ENCODE measurements around the gene CPSF2.
A peak's percentile ranks its signal among the peaks of the same experiment; 100 is the strongest.

The CPSF2 gene

GRCh38 chr14:92121670-92122350 is at the start of gene CPSF2, which contains the start of gene NDUFB1:
Gene CPSF2 (plus strand): TSS chr14:92121969. CDS start chr14:92130985, 9,016 bp downstream.
Gene NDUFB1 (minus strand): TSS chr14:92121706. CDS start chr14:92117637, 4,069 bp downstream.
- peak; percentile 88 for DNase-seq

- DNase-seq = no peak
Measured at GRCh38 chr14:92074555-92074954, 47.2 kb upstream of the CPSF2 start.

DNA sequence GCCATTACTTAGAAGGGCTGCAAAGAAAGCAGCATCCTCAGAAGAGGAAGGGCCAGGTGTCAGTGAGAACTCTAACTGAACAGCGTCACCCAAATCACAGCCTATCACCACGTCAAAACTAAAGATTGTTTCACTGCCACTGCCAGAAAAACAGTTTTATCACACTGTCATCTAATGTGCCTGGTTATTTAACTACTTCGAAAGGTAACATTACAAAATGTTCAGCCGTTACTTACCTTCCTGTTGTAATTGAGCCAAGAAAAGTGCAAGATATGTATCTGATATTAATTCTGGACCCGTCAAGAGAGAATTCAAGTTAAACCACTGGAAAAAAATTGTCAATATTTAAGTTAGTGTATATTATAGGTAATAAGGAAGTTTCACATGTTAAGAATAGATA is 33.3 kb upstream of the CPSF2 start:
- no peak for DNase-seq

GRCh38 chr14:92093320-92093719 is 28.4 kb upstream of the CPSF2 start:
- DNase-seq = no peak

DNA sequence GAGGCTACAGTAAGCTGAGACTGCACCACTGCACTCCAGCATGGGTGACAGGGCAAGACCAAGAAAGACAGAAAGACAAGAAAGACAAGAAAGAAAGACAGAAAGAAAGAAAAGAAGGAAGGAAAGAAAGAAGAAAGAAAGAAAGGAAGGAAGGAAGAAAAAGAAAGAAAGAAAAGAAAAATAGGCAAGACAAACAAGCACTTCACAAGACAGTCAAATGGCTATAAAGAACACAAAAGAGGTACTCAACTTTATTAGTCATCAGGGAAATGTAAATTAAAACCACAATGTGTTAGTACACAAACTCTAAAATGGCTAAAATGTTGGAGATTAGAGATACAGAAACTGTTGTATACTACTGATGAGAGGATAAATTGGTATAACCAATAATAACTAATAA is 22.0 kb upstream of the CPSF2 start:
- no peak for DNase-seq

- DNase-seq = no peak
Measured at GRCh38 chr14:92103363-92103989, 18.3 kb upstream of the CPSF2 start.

DNA sequence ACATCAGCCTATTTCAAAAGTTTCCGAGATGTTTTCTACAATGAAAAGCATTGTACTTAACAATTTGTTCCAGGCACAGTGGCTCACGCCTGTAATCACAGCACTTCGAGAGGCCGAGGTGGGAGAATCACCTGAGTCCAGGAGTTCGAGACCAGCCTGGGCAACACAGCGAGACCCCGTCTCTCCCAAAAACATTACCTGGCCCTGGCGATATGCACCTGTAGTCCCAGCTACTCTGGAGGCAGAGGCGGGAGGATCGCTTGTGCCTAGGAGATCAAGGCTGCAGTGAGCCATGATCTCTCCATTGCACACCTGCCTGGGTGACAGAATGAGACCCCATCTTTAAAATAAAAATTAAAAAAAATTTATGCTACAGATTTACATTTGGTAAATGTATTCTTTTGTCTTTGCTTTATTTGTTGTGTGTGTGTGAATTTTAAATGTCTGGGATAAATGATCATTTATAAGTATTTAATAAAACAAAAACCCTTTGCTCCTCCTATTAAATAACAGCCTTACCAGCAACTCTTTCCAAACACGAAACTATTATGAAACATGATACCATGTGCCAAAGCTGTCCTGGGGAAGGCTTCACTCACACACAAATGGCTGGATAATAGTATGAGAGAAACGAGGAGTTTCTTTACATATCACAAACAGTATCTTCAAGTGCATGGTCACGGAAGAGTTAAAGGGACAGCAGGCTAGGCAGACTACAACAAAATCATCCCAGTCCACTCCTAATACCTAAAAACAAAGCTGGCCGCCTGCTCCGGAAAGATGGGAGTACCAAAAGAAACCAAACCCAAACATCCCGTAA is 16.5 kb upstream of the CPSF2 start:
- DNase-seq = no peak

- DNase-seq = no peak
Measured at GRCh38 chr14:92105893-92106142, 16.0 kb upstream of the CPSF2 start.

DNA sequence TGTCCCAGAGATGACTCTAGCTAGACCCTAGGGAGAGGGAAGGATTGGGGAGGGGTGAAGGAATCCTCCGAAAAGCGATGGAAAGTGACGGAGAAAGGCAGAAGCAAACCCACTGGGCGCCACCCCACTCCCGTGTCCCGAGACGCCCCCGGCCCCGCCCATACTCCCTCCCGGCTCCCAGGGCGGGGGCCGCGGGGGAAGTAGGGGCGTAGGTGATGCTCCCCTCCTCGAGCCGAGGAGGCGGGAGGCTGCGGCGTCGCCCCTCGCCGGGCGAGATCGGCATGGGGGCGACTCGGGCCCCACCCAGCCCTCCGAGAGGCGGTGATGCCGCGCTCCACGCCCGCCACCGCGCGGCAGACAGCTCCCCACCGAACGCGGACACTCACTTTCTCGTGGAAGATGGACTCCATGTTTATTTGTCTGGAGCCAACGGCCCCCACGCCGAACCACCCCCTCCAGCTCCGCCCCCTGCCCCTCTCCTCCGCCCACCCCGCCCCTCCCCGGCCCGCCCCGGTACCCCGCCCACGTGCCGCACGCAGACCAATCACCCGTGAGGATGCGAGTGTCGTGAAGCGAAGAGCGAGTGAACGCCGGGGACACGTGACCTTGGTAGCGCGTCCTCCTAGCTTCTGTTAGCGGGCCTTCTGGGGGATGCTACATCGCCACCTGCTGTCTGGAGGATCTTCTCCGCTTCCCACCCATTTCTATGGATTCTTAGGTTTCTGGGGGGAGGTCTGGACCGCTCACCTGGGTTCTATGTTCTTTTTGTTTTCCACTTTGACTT is 15.4 kb upstream of the CPSF2 start, which contains the start of gene ATXN3:
TSS of gene ATXN3 (minus strand) at position 440 of the 784 bp plus-strand sequence. CDS start at position 410, 30 bp downstream.
- DNase-seq = peak; percentile 96

DNA sequence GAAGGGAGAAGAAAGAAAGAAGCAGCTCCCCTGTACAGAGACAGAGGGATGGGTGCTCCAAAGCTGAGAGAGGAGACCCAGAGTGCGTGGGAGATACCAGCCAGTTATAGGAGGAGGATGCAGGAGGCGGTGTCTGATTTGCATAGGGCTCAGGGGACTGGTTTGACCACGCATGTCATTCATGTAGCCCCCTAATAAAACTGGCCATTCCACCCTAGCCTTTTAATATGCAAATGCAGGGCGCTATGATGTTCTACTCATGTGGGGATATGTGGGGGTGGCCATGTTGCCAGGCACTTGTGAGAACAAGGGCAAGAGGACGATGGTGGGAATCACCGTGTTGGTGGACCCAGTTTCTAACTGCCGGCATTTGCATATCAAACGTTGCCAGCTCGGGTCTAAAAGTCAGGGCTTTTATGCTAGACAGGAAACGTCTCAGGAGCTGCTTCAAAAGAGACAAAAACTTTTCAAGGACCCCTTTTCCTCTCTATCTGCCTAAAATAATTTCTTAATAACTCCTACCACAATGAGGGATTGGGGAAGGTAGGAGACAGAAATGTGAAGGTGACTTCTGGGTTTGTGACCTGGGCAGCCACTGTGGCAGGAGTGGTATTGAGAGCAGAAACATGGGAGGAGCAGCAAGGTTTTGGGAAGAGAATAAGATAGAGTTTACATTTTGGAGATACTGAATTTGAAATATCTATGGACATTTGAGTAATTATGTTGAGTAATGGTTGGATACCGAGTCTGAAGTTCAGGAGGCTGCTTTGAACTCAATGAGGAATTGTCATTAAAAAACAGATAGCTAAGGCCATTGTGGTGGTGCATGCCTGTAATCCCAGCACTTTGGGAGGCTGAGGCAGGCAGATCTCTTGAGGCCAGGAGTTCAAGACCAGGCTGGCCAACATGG is 13.2 kb upstream of the CPSF2 start:
- peak; percentile 27 for DNase-seq

DNA sequence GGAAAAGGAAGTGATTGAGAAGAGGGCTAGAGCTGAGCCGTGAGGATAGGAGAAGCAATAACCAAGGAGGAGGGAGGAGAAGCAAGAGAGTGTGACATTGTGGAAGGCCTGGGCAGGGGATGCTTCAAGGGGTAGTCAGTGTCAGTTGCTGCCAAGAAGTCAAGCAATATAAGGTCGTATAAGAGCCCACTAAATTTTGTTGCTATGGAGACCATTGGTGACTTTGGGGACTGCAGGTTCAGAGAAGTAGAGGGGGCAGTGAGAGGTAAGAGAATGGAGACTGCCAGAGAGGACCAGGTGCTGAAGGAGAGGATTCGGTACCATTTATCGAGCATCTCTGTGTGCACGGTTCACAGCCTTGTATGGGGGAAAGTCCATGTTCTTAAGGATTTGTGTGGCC is 12.3 kb upstream of the CPSF2 start:
- no peak for DNase-seq

GRCh38 chr14:92121207-92121669 is 531 bp upstream of the CPSF2 start:
- no peak for DNase-seq

DNA sequence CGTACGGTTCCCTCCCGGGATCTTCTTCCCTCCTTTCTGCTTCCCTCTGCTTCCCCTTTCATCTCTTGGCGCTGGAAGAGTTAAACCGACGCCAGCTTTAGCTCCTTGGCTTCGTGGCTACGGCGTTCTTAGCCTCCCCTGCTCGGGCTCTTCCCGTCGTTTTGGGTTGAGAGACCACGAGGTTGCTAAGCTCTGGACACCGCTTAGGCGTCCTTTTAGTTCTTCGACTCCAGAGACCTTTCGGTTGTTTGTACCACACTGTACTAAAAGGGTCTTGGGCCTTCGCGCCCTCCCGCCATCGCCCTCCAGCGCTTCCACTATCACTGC is 545 bp downstream of the CPSF2 start:
- no peak for DNase-seq

DNA sequence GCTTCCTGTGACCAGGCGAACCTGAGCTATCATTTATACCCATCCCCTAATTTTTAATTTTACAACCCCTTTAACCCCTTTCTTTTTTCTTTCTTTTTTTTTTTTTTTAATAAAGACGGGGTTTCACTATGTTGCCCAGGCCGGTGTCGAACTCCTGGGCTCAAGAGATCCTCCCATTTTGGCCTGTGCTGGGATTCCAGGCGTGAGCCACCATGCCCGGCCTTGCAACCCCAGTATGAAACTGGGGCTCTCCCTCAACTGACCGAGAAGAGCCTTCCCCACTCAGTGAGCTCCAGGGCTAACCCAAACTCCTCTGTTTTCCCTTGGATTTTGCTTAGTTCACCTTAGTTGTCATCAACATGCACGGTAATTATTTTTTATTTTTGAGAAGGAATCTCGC is 992 bp downstream of the CPSF2 start:
- DNase-seq = no peak

- no peak for DNase-seq
Measured at GRCh38 chr14:92134456-92134855, 12.7 kb downstream of the CPSF2 start.

- no peak for DNase-seq
Measured at GRCh38 chr14:92135269-92135668, 13.5 kb downstream of the CPSF2 start.

DNA sequence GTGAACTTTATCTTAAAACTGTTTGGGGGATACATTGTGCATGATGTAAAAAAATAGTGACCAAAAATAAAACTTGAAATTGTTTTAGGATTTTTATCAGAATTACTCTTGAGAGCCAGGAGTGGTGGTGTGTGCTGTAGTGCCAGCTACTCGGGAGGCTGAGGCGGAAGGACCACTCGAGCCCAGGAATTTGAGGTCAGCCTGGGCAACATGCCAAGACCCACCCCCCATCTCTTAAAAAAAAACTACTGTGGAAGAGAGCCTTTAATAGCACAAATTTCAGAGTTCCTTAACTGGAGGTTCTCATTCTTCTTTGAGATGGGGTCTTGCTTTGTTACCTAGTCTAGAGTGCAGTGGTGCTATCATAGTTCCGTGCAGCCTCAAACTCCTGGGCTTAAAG is 21.5 kb downstream of the CPSF2 start:
- DNase-seq = no peak

- no peak for DNase-seq
Measured at GRCh38 chr14:92143962-92144361, 22.2 kb downstream of the CPSF2 start.

- no peak for DNase-seq
Measured at GRCh38 chr14:92144708-92145107, 22.9 kb downstream of the CPSF2 start.

DNA sequence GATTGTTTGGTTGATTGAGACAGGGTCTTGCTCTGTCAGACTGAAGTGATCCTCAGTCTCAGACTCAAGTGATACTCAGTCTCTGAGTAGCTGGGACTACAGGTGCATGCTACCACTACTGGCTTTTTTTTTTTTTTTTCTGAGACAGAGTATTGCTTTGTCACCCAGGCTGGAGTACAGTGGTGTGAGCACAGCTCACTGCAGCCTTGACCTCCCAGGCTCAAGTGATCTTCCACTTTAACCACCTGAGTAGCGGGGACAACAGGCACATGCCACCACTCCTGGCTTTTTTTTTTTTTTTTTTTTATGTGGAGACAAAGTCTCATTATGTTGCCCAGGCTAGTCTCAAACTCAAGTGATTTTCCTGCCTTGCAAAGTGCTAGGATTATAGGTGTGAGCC is 31.8 kb downstream of the CPSF2 start:
- no peak for DNase-seq

DNA sequence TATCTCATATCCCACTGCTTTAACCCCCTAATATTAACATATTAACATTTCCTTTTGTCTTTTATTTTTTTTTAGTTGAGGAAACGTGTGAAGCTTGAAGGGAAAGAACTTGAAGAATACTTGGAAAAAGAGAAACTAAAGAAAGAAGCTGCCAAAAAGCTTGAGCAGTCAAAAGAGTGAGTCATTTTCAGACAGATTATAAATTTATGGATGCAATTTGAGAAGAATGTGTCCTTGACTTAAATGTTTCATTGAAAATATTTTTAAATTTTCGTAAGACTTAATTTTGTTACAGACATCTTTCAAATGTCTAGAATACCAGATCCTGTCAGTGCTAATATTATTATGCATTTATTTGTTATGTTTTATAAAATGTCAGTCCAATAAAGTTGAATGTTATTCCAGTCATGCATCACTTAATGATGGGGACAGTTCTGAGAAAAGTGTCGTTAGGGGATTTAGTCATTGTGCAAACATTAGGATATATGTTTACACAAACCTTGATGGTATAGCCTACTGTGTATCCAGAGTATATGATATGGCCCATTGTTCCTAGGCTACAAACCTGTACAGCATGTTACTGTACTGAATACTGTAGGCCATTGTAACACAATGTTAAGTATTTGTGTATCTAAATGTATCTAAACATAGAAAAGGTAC is 32.6 kb downstream of the CPSF2 start:
- no peak for DNase-seq

DNA sequence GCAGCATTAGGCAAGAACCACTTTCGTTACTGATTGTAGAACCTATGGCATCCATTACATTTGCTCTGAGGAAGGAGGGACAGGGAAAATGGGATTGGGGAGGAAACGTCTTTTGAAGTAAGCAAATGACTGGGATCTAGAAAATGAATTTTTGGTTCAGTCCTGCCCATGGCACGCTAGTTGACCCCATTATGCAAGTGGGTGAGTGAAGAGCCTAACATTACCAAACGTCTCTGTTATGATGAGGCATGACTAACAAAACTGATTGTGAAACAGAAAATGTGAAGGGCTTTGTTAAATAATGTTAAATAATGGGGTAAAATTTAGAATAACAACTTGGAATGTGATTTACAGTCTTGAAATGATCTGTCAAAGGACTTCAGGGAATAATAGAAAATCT is 38.9 kb downstream of the CPSF2 start:
- no peak for DNase-seq
